SJCRH30 (cell line): Measurements from ENCODE around the gene PSMB9. TPM values are rescaled to one million over a fixed set of nuclear protein-coding genes. Genes with fewer than 3 reads are reported as not detected.
A peak's percentile ranks its signal among the peaks of the same experiment; 100 is the strongest.
"Not testable (repeated sequence)": the region's sequence is repeated elsewhere in the genome, so short reads cannot be mapped to it uniquely, and the experiment has no call there.

Experiments used
- DNase-seq, 2 experiments: peaks; one replicate each; pipeline ENCODE4 v3.0.0-alpha.2; 2015 to 2020
- H3K27ac ChIP-seq: fragments of 250-450 bp; sonication (Bioruptor Pico); 2 replicates; pipeline ENCODE4 v1.5.1; 2020; ENCODE audit warnings: mild to moderate bottlenecking, moderate library complexity
- H3K27me3 ChIP-seq: fragments of 250-450 bp; sonication (Bioruptor Pico); 2 replicates; pipeline ENCODE4 v1.5.1; 2020; ENCODE audit warnings: mild to moderate bottlenecking, moderate library complexity
- H3K36me3 ChIP-seq: fragments of 250-450 bp; sonication (Bioruptor Pico); 2 replicates; pipeline ENCODE4 v1.5.1; 2020; ENCODE audit warnings: mild to moderate bottlenecking, moderate library complexity
- H3K4me1 ChIP-seq: fragments of 250-450 bp; sonication (Bioruptor Pico); 2 replicates; pipeline ENCODE4 v1.5.1; 2020; ENCODE audit warnings: mild to moderate bottlenecking, moderate library complexity
- H3K4me3 ChIP-seq: fragments of 250-450 bp; sonication (Bioruptor Pico); 2 replicates; pipeline ENCODE4 v1.5.1; 2020; ENCODE audit warnings: mild to moderate bottlenecking, moderate library complexity
- H3K9me3 ChIP-seq: fragments of 250-450 bp; sonication (Bioruptor Pico); replicated peaks from 2 replicates; pipeline ENCODE4 v1.5.1; 2020; ENCODE audit warnings: mild to moderate bottlenecking, moderate library complexity
- total RNA-seq: library from RNA; depleted of rRNA; stranded (reverse); fragments of >200 nt; shearing (Covaris generic); gene quantifications from 2 replicates; pipeline ENCODE4 v1.2.3, GENCODE V29; 2014

Gene PSMB9
- total RNA-seq, 1 experiment from 2014 or later: 0.18 TPM

GRCh38 chr6:32865724-32866443 is 11.9 kb downstream of the PSMB9 start:
- no peaks in the 10 kb centered on the region for H3K36me3 ChIP-seq
- H3K9me3 ChIP-seq: no peaks in the 10 kb centered on the region
- DNase-seq: no peak
- no peaks in the 10 kb centered on the region for H3K4me1 ChIP-seq
- H3K27me3 ChIP-seq: peaks cover 6% of the 10 kb centered on the region; the same call in 1 of the 2 replicates
- no peak overlapping the region for H3K4me3 ChIP-seq
- H3K27ac ChIP-seq: no peak overlapping the region

GRCh38 chr6:32867022-32867477 is 13.1 kb downstream of the PSMB9 start:
- no peak for DNase-seq
- Histone ChIP-seq H3K9me3 (no peaks in the 10 kb centered on the region), H3K27ac (no peak overlapping the region), H3K27me3 (0 out of 2 replicates have a peak, but pooled peaks cover 5% of the 10 kb centered on the region), H3K4me1 (no peaks in the 10 kb centered on the region), H3K4me3 (no peak overlapping the region), H3K36me3 (no peaks in the 10 kb centered on the region)

- Histone ChIP-seq H3K27me3 (0 out of 2 replicates have a peak, but pooled peaks cover 5% of the 10 kb centered on the region), H3K36me3 (no peaks in the 10 kb centered on the region), H3K4me3 (no peak overlapping the region), H3K27ac (no peak overlapping the region), H3K9me3 (no peaks in the 10 kb centered on the region), H3K4me1 (no peaks in the 10 kb centered on the region)
- no peak for DNase-seq
Observed at GRCh38 chr6:32867554-32868256, 13.7 kb downstream of the PSMB9 start.

GRCh38 chr6:32868257-32868788 is 14.3 kb downstream of the PSMB9 start:
- H3K27me3 ChIP-seq: 0 out of 2 replicates have a peak, but pooled peaks cover under 1% of the 10 kb centered on the region
- H3K36me3 ChIP-seq: no peaks in the 10 kb centered on the region
- H3K4me1 ChIP-seq: no peaks in the 10 kb centered on the region
- H3K27ac ChIP-seq: no peak overlapping the region
- H3K9me3 ChIP-seq: no peaks in the 10 kb centered on the region
- no peak overlapping the region for H3K4me3 ChIP-seq
- peak; percentile 60 to 85 for DNase-seq

GRCh38 chr6:32873947-32874346 is 20.0 kb downstream of the PSMB9 start:
- H3K4me1 ChIP-seq, H3K4me3 ChIP-seq, H3K27ac ChIP-seq, H3K27me3 ChIP-seq, DNase-seq, H3K36me3 ChIP-seq, H3K9me3 ChIP-seq: not testable (repeated sequence)

GRCh38 chr6:32876603-32877002 is 22.6 kb downstream of the PSMB9 start:
- Histone ChIP-seq H3K9me3 (no peaks in the 10 kb centered on the region), H3K36me3 (no peaks in the 10 kb centered on the region), H3K4me1 (no peaks in the 10 kb centered on the region), H3K4me3 (no peak overlapping the region), H3K27ac (no peak overlapping the region), H3K27me3 (no peaks in the 10 kb centered on the region)
- no peak for DNase-seq

- no peaks in the 10 kb centered on the region for H3K4me1 ChIP-seq
- no peak overlapping the region for H3K27ac ChIP-seq
- H3K9me3 ChIP-seq: no peaks in the 10 kb centered on the region
- no peak for DNase-seq
- H3K36me3 ChIP-seq: no peaks in the 10 kb centered on the region
- no peak overlapping the region for H3K4me3 ChIP-seq
- H3K27me3 ChIP-seq: 0 out of 2 replicates have a peak, but pooled peaks cover 7% of the 10 kb centered on the region
Observed at GRCh38 chr6:32879691-32880090, 25.7 kb downstream of the PSMB9 start.

GRCh38 chr6:32880962-32881361 is 27.0 kb downstream of the PSMB9 start:
- not testable (repeated sequence) for H3K36me3 ChIP-seq, H3K27ac ChIP-seq, DNase-seq, H3K27me3 ChIP-seq, H3K9me3 ChIP-seq, H3K4me3 ChIP-seq, H3K4me1 ChIP-seq

GRCh38 chr6:32882879-32883250 is 28.9 kb downstream of the PSMB9 start:
- Histone ChIP-seq H3K36me3 (no peaks in the 10 kb centered on the region), H3K4me3 (no peak overlapping the region), H3K4me1 (no peaks in the 10 kb centered on the region), H3K9me3 (no peaks in the 10 kb centered on the region), H3K27ac (no peak overlapping the region), H3K27me3 (0 out of 2 replicates have a peak, but pooled peaks cover 7% of the 10 kb centered on the region)
- DNase-seq: no peak

GRCh38 chr6:32883789-32884188 is 29.8 kb downstream of the PSMB9 start:
- Histone ChIP-seq H3K27ac (no peak overlapping the region), H3K9me3 (no peaks in the 10 kb centered on the region), H3K4me1 (no peaks in the 10 kb centered on the region), H3K36me3 (no peaks in the 10 kb centered on the region), H3K4me3 (no peak overlapping the region), H3K27me3 (0 out of 2 replicates have a peak, but pooled peaks cover 7% of the 10 kb centered on the region)
- DNase-seq: peak; percentile 9 to 27

- Histone ChIP-seq H3K27me3 (0 out of 2 replicates have a peak, but pooled peaks cover 7% of the 10 kb centered on the region), H3K27ac (no peak overlapping the region), H3K4me3 (no peak overlapping the region), H3K36me3 (no peaks in the 10 kb centered on the region), H3K4me1 (no peaks in the 10 kb centered on the region), H3K9me3 (no peaks in the 10 kb centered on the region)
- peak in 1 of 2 experiments; percentile 75 for DNase-seq
Observed at GRCh38 chr6:32885698-32886286, 31.8 kb downstream of the PSMB9 start.

- DNase-seq: peak; percentile 14 to 41
- H3K4me3 ChIP-seq: no peak overlapping the region
Observed at GRCh38 chr6:32886681-32887383, 32.8 kb downstream of the PSMB9 start.

GRCh38 chr6:32887616-32888015 is 33.6 kb downstream of the PSMB9 start:
- Histone ChIP-seq H3K4me3 (no peak overlapping the region), H3K27ac (no peak overlapping the region), H3K27me3 (0 out of 2 replicates have a peak, but pooled peaks cover 7% of the 10 kb centered on the region), H3K4me1 (no peaks in the 10 kb centered on the region), H3K36me3 (no peaks in the 10 kb centered on the region), H3K9me3 (no peaks in the 10 kb centered on the region)
- no peak for DNase-seq

More at GRCh38 chr6:32886681-32887383, 32.8 kb downstream of the PSMB9 start:
- Histone ChIP-seq H3K36me3 (no peaks in the 10 kb centered on the region), H3K27ac (no peak overlapping the region), H3K4me1 (no peaks in the 10 kb centered on the region), H3K27me3 (0 out of 2 replicates have a peak, but pooled peaks cover 7% of the 10 kb centered on the region), H3K9me3 (no peaks in the 10 kb centered on the region)

GRCh38 chr6:32888576-32888975 is 34.6 kb downstream of the PSMB9 start:
- no peak for DNase-seq
- Histone ChIP-seq H3K27me3 (0 out of 2 replicates have a peak, but pooled peaks cover 7% of the 10 kb centered on the region), H3K4me3 (no peak overlapping the region), H3K36me3 (no peaks in the 10 kb centered on the region), H3K27ac (no peak overlapping the region), H3K9me3 (no peaks in the 10 kb centered on the region), H3K4me1 (no peaks in the 10 kb centered on the region)
